ENCODE measurements around the gene DOP1B.

- TF ChIP-seq CTCF (conservative IDR thresholded peaks at IDR 0.05; ENCODE audit: low read length) (no peak), EZH2phosphoT487 (IDR thresholded peaks at IDR 0.05; ENCODE audit: borderline replicate concordance, low read depth, low read length) (no peak)
Measured at GRCh38 chr21:36113647-36114428, 42.8 kb upstream of the DOP1B start.

All from OCI-LY7 (cell line).